GM18519 (cell line): ENCODE measurements around the gene ARHGEF28.

Experiments used
- ATAC-seq: cut with Tn5 transposase; IDR thresholded peaks from one replicate; pipeline ENCODE4 v1.9.1; 2021; ENCODE audit warnings: mild to moderate bottlenecking, moderate library complexity; ENCODE audit not compliant: unreplicated experiment, low FRiP score

ARHGEF28 gene

GRCh38 chr5:73981704-73982103 lies 355.7 kb downstream of the ARHGEF28 start:
- no peak for ATAC-seq

- ATAC-seq: no peak
Observed at GRCh38 chr5:73983644-73984043, 357.6 kb downstream of the ARHGEF28 start.

GRCh38 chr5:73985145-73985544 lies 359.1 kb downstream of the ARHGEF28 start:
- no peak for ATAC-seq

- no peak for ATAC-seq
Observed at GRCh38 chr5:73986729-73987128, 360.7 kb downstream of the ARHGEF28 start.

- no peak for ATAC-seq
Observed at GRCh38 chr5:73987915-73988314, 361.9 kb downstream of the ARHGEF28 start.

GRCh38 chr5:73989956-73990355 lies 364.0 kb downstream of the ARHGEF28 start:
- ATAC-seq: no peak
